BLaER1 treated with 17β-estradiol and CSF1 and Interleukin-3, amounts not matched to agents 10 nM and 100 nM (cell line): ENCODE results near the gene BCL6.
"Not testable (repeated sequence)": the region's sequence is repeated elsewhere in the genome, so short reads cannot be mapped to it uniquely, and the experiment has no call there.

Source experiments
- H3K27ac ChIP-seq, 11 experiments: shearing (Covaris generic); formaldehyde crosslinking; 2 replicates each; pipeline ENCODE4 v1.8.1; 2022
- H3K27me3 ChIP-seq, 11 experiments: shearing (Covaris generic); formaldehyde crosslinking; 2 replicates each; pipeline ENCODE4 v1.8.1; 2022
- H3K36me3 ChIP-seq, 11 experiments: shearing (Covaris generic); formaldehyde crosslinking; 2 replicates each; pipeline ENCODE4 v1.8.1; 2022
- H3K4me1 ChIP-seq, 10 experiments: shearing (Covaris generic); formaldehyde crosslinking; 2 replicates each; pipeline ENCODE4 v1.8.1; 2022
- H3K4me2 ChIP-seq, 11 experiments: shearing (Covaris generic); formaldehyde crosslinking; 2 replicates each; pipeline ENCODE4 v1.8.1; 2022
- H3K4me3 ChIP-seq, 10 experiments: shearing (Covaris generic); formaldehyde crosslinking; 2 replicates each; pipeline ENCODE4 v1.8.1; 2022
- H3K9ac ChIP-seq, 11 experiments: shearing (Covaris generic); formaldehyde crosslinking; 2 replicates each; pipeline ENCODE4 v1.8.1; 2022
- H3K9me3 ChIP-seq, 11 experiments: shearing (Covaris generic); formaldehyde crosslinking; replicated peaks in 1 of 11; 2 replicates each; pipeline ENCODE4 v1.8.1; 2022
- H4K20me1 ChIP-seq, 11 experiments: shearing (Covaris generic); formaldehyde crosslinking; 2 replicates each; pipeline ENCODE4 v1.8.1; 2022
- Cebpa-rat ChIP-seq, 11 experiments: shearing (Covaris generic); IDR thresholded peaks; 2 replicates each; pipeline ENCODE4 v1.8.1; 2022

BCL6 gene

GRCh38 chr3:187686621-187687273 lies 58.5 kb downstream of the BCL6 start:
- Histone ChIP-seq H3K27ac (no peak overlapping the region), H3K4me3 (no peak overlapping the region), H3K4me1 (peaks cover 0 to 4% (median 0%) of the 10 kb centered on the region in 10 experiments; a peak in 1 of 20 replicates), H4K20me1 (no peaks in the 10 kb centered on the region), H3K36me3 (no peaks in the 10 kb centered on the region), H3K27me3 (peaks cover 0 to 37% (median 0%) of the 10 kb centered on the region in 11 experiments; a peak in 7 of 22 replicates), H3K9ac (no peak overlapping the region), H3K9me3 (peaks cover 21 to 47% (median 29%) of the 10 kb centered on the region in 11 experiments), H3K4me2 (no peak overlapping the region)
- TF ChIP-seq Cebpa-rat (IDR thresholded peaks at IDR 0.05), result 0 out of 22 replicates have a peak, but pooled peaks of 1 of the 11 experiments have one; percentile 22

- H3K36me3 ChIP-seq, result no peaks in the 10 kb centered on the region
These were observed 59.3 kb downstream of the BCL6 start for GRCh38 chr3:187685948-187686347.

GRCh38 chr3:187684880-187685279 lies 60.4 kb downstream of the BCL6 start:
- no peak overlapping the region for H3K4me2 ChIP-seq
- no peaks in the 10 kb centered on the region for H3K4me1 ChIP-seq
- no peak overlapping the region for H3K27ac ChIP-seq
- H4K20me1 ChIP-seq, result no peaks in the 10 kb centered on the region
- H3K27me3 ChIP-seq, result peaks cover 0 to 44% (median 0%) of the 10 kb centered on the region in 11 experiments; a peak in 6 of 22 replicates
- no peak overlapping the region for H3K9ac ChIP-seq
- H3K4me3 ChIP-seq, result no peak overlapping the region
- H3K9me3 ChIP-seq, result peaks cover 21 to 43% (median 29%) of the 10 kb centered on the region in 11 experiments
- H3K36me3 ChIP-seq, result no peaks in the 10 kb centered on the region
- no peak for TF ChIP-seq Cebpa-rat (IDR thresholded peaks at IDR 0.05)

More at GRCh38 chr3:187685948-187686347, 59.3 kb downstream of the BCL6 start:
- TF ChIP-seq Cebpa-rat (IDR thresholded peaks at IDR 0.05), result no peak
- Histone ChIP-seq H3K27ac (no peak overlapping the region), H3K4me2 (no peak overlapping the region), H4K20me1 (no peaks in the 10 kb centered on the region), H3K9ac (no peak overlapping the region), H3K27me3 (peaks cover 0 to 44% (median 0%) of the 10 kb centered on the region in 11 experiments; a peak in 7 of 22 replicates), H3K4me1 (peaks cover 0 to under 1% (median 0%) of the 10 kb centered on the region in 10 experiments; a peak in 1 of 20 replicates), H3K4me3 (no peak overlapping the region), H3K9me3 (peaks cover 21 to 43% (median 29%) of the 10 kb centered on the region in 11 experiments)

- Histone ChIP-seq H3K4me3 (no peak overlapping the region), H3K27me3 (peaks cover 0 to 44% (median 0%) of the 10 kb centered on the region in 11 experiments; a peak in 6 of 22 replicates), H3K4me2 (no peak overlapping the region), H3K4me1 (no peaks in the 10 kb centered on the region), H3K9me3 (peaks cover 21 to 43% (median 29%) of the 10 kb centered on the region in 11 experiments), H3K36me3 (no peaks in the 10 kb centered on the region), H3K9ac (no peak overlapping the region), H3K27ac (no peak overlapping the region), H4K20me1 (no peaks in the 10 kb centered on the region)
- TF ChIP-seq Cebpa-rat (IDR thresholded peaks at IDR 0.05), result no peak
These were observed 60.8 kb downstream of the BCL6 start for GRCh38 chr3:187684444-187684843.

- H4K20me1 ChIP-seq, H3K4me1 ChIP-seq, H3K4me2 ChIP-seq, H3K36me3 ChIP-seq, H3K4me3 ChIP-seq, H3K9ac ChIP-seq, H3K27ac ChIP-seq: not testable (repeated sequence)
- Histone ChIP-seq H3K9me3 (peaks cover 17 to 30% (median 21%) of the 10 kb centered on the region in 11 experiments), H3K27me3 (peaks cover 0 to 23% (median 0%) of the 10 kb centered on the region in 11 experiments; a peak in 4 of 22 replicates)
These were observed 63.5 kb downstream of the BCL6 start for GRCh38 chr3:187681756-187682155.

- Histone ChIP-seq H3K4me1 (0 out of 20 replicates have a peak, but pooled peaks cover 0 to 4% (median 0%) of the 10 kb centered on the region in 10 experiments), H3K4me3 (no peak overlapping the region), H4K20me1 (no peaks in the 10 kb centered on the region), H3K36me3 (no peaks in the 10 kb centered on the region), H3K9me3 (peaks cover 0 to 11% (median 2%) of the 10 kb centered on the region in 11 experiments; a peak in 10 of 22 replicates), H3K4me2 (no peak overlapping the region), H3K9ac (no peak overlapping the region), H3K27me3 (peaks cover 0 to 17% (median 0%) of the 10 kb centered on the region in 11 experiments; a peak in 1 of 22 replicates), H3K27ac (no peak overlapping the region)
- TF ChIP-seq Cebpa-rat (IDR thresholded peaks at IDR 0.05), result no peak
These were observed 65.5 kb downstream of the BCL6 start for GRCh38 chr3:187679638-187680396.

- H4K20me1 ChIP-seq, result no peaks in the 10 kb centered on the region
- no peaks in the 10 kb centered on the region for H3K36me3 ChIP-seq
- no peak overlapping the region for H3K4me2 ChIP-seq
- H3K27me3 ChIP-seq, result peaks cover 0 to 17% (median 0%) of the 10 kb centered on the region in 11 experiments; a peak in 1 of 22 replicates
- no peak overlapping the region for H3K4me3 ChIP-seq
- no peak overlapping the region for H3K27ac ChIP-seq
- H3K9ac ChIP-seq, result no peak overlapping the region
- H3K4me1 ChIP-seq, result 0 out of 20 replicates have a peak, but pooled peaks cover 0 to 4% (median 0%) of the 10 kb centered on the region in 10 experiments
- H3K9me3 ChIP-seq, result peaks cover 0 to under 1% (median 0%) of the 10 kb centered on the region in 11 experiments; a peak in 1 of 22 replicates
- TF ChIP-seq Cebpa-rat (IDR thresholded peaks at IDR 0.05), result no peak
These were observed 66.5 kb downstream of the BCL6 start for GRCh38 chr3:187678726-187679268.

GRCh38 chr3:187677604-187678003 lies 67.7 kb downstream of the BCL6 start:
- peaks cover 0 to 12% (median 0%) of the 10 kb centered on the region in 11 experiments; a peak in 1 of 22 replicates for H3K27me3 ChIP-seq
- no peak overlapping the region for H3K4me2 ChIP-seq
- H3K27ac ChIP-seq, result no peak overlapping the region
- no peaks in the 10 kb centered on the region for H3K36me3 ChIP-seq
- H3K4me1 ChIP-seq, result 0 out of 20 replicates have a peak, but pooled peaks cover 0 to 4% (median 0%) of the 10 kb centered on the region in 10 experiments
- no peaks in the 10 kb centered on the region for H3K9me3 ChIP-seq
- H3K9ac ChIP-seq, result no peak overlapping the region
- H3K4me3 ChIP-seq, result no peak overlapping the region
- no peak for TF ChIP-seq Cebpa-rat (IDR thresholded peaks at IDR 0.05)
- H4K20me1 ChIP-seq, result no peaks in the 10 kb centered on the region

- Histone ChIP-seq H3K4me3 (no peak overlapping the region), H3K4me1 (0 out of 20 replicates have a peak, but pooled peaks cover 0 to 4% (median 0%) of the 10 kb centered on the region in 10 experiments), H3K9ac (no peak overlapping the region), H4K20me1 (no peaks in the 10 kb centered on the region), H3K27me3 (no peaks in the 10 kb centered on the region), H3K4me2 (no peak overlapping the region), H3K9me3 (no peaks in the 10 kb centered on the region), H3K36me3 (no peaks in the 10 kb centered on the region), H3K27ac (no peak overlapping the region)
- TF ChIP-seq Cebpa-rat (IDR thresholded peaks at IDR 0.05), result no peak
These were observed 72.3 kb downstream of the BCL6 start for GRCh38 chr3:187673012-187673411.
